RKO (cell line): ENCODE measurements around the gene SLC23A1.
"Not testable (repeated sequence)": the region's sequence is repeated elsewhere in the genome, so short reads cannot be mapped to it uniquely, and the experiment has no call there.

Experiments
- DNase-seq: peaks from one replicate; pipeline ENCODE4 v3.0.0-alpha.2; 2016; ENCODE audit warnings: low spot score

The SLC23A1 gene

DNA sequence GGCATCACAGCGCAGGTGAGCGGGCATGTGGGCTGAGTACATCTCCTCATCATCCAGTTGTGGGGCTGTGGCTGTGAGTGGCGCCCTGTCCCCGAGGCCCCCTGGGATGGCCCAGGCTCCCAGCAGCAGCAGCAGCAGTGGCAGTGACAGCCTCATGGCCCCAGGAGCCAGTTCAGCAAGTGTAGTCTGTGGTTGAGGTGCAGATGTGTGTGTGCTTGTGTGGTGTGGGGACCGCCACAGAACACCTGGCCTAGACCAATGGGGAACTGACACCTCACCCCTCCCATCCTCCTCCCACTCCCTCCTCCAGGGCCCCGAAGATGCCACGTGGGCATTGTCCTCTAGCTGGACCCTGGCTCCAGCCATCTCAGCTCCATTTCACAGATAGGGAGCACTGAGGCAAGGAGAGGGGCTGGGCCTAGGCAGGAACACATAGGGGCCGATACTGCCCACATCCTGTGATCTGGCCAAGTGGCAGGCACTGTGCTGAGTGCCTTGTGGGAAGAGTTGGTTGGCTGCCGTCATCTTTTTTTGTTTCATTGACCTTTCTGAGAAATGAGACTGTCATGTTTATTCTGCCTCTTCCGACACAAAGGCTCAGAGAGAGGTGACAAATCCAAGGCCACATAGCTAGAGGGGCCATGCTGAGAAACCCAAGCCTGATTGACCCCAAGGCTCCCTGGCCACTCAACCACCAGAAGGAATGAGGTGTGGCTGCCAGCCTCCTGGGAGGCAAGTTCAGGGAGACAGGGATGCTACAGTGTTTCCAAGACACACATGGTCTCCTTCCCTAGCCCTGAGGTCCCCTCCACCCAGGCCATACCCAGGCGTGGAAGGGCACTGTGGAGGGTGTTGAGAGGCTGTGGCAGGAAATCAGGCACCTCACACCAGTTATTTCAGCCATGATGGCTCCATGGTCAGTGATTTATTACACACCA, 6.9 kb upstream of the SLC23A1 start, which contains the start of gene MZB1:
Gene MZB1, minus strand, starts transcription at position 213 of the 938 bp plus-strand sequence. Its CDS starts 57 bp downstream, at position 156.
- DNase-seq: no peak

GRCh38 chr5:139388198-139388821, 5.2 kb upstream of the SLC23A1 start:
- no peak for DNase-seq

GRCh38 chr5:139387611-139388197, 4.6 kb upstream of the SLC23A1 start:
- DNase-seq: no peak

DNA sequence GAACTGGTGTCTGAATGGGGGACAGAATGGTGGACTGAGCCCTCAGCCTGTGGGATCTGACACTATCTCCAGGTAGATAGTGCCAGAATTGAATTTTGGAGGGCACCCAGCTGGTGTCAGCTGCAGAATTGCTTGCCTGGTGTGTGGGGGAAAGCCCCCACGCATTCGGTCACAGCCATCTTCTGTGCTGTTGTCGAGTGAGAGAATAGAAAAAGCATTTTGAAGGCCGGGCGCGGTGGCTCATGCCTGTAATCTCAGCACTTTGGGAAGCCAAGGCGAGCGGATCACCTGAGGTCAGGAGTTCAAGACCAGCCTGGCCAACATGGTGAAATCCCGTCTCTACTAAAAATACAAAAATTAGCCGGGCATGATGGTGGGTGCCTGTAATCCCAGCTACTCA, 3.9 kb upstream of the SLC23A1 start:
- not testable (repeated sequence) for DNase-seq

DNA sequence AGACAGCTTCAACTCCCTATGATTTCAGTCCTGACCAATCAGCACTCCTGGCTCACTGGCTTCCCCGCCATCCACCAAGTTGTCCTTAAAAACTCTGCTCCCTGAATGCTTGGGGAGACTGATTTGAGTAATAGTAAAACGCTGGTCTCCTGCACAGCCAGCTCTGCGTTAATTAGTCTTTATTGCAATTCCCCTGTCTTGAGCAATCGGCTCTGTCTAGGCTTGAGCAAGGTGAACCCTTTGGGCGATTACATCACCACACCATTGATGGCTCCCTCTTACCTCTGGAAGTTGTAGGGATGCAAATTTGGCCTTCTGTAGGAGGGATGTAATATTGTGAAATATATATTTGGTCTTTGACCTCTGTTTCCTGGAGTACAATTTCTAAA, 2.9 kb upstream of the SLC23A1 start:
- DNase-seq: no peak

DNA sequence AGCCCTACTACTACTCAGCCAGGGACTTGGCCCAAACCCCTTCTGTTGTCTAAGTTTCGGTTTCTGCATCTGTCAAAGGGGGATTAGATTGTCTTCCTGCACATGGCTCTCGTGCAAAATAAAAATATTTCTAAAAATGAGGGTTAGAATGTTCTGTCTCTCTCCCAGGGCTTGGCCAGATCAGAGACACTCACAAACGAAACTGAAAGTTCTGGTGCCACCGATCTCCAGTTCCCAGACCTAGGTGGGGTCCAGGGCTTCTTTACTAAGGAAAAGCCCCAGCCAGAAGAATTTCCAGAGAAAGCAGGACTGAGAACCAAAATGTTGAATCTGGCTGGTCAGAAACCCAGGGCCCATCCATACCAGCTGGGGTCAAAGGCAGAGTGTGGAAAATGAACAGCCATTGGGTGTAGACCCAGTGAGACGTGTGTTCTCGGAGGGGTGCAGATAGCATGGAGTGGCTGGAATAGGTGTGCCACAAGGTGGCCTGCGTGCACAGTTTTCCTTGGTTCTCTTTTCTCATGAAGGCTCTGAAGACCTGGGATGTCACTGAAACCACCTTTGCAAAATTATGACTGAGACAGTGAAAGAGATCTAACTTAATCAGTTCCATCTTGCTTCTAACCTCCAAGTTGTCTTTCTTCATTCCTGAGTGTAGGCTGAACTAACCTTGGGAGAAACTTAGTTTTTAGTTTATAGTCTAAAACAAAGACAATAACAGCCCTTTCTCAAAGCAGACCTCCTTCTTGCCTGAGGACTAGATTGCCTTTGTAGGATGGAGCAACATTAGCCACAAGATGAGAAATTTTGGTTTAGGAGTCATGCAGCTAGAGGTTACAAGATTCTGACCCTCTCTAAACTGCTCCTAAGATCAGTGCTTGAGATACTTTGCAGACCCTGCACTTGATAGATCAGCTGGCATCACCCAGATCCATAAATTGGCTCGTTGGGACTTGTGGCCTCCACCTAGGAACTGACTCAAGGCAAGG, 2.3 kb upstream of the SLC23A1 start:
- no peak for DNase-seq

DNA sequence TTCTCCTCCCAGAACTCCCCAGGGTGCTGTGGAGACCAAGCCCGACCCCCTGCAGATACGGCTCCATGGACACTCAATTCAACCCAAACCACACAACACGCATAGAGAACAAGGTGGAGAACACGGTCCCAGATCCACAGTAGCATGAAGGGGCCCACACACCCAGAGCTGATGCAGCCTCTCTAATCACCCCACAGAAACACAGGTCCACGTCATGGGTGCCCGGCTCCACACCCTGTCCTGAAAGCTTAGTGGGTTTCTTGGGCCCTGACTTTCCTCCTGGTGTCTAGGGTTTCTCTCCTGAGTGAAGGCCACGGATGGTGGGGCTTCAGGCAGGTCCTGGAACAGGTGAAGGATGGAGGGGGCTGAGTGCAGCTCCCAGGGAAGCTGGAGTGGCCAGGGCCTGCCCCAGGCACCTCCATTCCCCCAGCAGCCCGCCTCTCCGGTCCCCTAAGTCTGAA, 1.5 kb upstream of the SLC23A1 start:
- no peak for DNase-seq

GRCh38 chr5:139383993-139384590, 995 bp upstream of the SLC23A1 start:
- no peak for DNase-seq

- no peak for DNase-seq
These were observed 290 bp downstream of the SLC23A1 start for GRCh38 chr5:139382807-139383206.

DNA sequence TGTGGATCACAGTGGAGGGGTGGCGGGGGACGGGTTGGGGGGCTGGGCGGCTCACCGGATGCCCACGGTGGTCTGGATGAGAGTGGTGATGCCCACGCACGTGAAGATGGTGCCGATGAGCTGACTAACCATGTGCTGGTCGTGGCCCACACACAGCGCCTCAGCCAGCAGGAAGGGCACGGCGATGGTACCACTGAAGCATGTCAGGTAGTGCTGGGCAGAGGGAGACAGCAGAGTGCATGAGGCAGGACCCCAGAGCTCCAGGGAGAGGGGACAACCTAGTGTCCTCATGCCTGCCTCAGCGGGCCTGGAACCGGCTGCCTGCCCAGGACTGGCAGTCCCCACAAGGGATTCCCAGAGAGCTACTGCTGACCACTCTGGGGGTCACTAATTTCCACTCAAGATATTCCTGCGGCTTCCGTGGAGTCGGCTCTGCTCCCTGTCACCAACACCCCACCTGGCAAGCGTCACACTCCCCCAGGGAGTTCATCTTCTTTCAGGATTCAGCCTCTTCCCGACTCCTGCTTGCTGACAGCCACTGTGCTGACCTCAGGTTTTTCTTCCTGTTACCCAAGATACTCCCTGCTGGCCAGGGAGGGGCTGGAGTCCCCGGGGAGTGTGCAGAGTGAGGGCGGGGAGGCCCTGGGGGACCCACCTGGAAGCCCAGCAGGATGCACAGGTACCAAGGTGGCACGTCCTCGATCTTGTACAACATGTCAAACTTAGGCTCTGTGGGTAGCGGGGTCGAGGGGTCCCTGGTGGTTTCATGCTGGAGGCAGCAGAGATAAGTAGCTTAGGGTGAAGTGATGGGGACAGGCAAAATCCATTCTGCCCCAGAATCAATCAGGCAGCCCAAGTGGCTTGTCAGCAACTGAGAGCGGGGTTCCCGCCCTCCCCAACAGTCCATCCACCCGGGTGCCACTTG, 998 bp downstream of the SLC23A1 start:
- no peak for DNase-seq

DNA sequence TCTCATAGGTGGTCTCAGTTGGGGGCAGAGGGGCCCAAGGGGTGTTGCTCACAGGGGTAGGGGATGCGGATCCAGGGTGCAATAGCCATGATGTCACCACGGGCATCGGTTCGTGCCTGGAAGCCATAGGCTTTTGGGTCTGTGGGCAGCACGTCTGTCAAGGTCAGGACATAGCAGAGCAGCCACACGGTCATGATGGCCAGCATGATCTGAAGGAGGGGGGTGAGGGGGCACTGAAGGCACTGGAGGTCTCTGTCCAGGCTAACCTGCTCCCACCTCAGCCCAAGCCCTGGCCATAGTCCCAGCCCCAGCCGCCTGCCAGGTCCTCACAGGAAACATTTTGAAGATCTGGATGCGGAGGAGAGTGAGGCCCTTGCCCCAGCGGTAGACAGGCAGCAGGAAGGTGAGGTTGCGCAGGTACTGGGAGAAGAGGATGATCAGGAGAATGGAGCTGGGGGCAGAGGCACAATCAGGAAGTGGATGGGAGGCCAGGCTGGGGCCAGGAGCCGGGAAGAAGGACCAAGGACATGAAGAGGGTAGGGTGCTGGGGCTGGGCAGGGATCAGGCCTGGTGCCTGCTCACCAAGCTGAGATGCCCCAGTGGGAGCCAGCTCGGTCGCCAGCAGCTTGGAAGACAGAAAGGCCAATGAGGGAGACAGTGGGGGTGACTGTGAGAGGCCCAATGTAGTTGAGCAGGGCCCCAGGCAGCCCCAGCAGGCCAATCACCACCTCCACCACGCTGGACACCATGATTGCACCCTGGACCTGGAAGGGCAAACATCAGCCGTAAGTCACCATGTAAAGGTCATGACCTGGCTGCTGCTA, 3.3 kb downstream of the SLC23A1 start:
- DNase-seq: no peak

DNA sequence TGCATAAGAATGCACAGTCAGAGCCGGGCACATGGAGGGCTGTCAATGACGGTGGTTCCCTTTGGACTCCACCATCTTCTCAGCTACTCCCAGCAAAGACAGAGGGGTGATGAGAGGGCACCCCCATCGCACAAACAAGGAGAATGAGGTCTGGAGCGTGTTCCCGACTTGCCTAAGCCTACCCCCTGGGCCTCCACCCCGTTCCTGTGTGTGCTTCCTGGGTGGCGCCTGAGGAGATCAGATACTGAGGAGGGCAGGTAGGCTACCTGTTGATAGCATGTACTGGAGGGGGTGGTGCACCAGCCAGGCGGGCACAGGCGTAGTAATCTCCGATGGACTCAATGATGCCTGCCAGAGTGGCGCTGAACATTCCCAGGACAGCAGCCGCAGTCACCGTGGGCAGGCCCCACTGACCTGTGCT, 4.1 kb downstream of the SLC23A1 start:
- no peak for DNase-seq

- DNase-seq: no peak
These were observed 4.8 kb downstream of the SLC23A1 start for GRCh38 chr5:139378101-139378825.

DNA sequence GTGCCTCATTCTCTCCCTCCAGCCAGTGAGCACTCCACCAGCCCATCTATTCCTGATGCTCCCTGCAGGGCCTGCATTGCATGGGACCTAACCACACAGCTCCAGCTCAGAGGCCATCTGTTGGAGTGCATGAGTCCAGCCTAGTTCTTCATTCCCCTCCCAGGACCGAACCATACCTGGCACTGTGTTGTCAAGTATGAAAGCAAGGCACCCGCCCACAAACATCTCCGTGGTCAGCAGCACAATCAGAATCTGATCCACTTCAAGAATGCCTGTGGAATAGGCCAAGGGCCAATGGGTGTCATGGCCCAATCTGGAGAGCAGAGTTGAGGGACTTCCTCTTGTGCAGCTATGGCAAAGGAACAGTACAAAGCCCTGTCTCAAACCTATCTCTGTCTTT, 5.9 kb downstream of the SLC23A1 start:
- no peak for DNase-seq

- DNase-seq: no peak
These were observed 6.7 kb downstream of the SLC23A1 start for GRCh38 chr5:139376364-139376763.

GRCh38 chr5:139374909-139375308, 8.2 kb downstream of the SLC23A1 start:
- no peak for DNase-seq

DNA sequence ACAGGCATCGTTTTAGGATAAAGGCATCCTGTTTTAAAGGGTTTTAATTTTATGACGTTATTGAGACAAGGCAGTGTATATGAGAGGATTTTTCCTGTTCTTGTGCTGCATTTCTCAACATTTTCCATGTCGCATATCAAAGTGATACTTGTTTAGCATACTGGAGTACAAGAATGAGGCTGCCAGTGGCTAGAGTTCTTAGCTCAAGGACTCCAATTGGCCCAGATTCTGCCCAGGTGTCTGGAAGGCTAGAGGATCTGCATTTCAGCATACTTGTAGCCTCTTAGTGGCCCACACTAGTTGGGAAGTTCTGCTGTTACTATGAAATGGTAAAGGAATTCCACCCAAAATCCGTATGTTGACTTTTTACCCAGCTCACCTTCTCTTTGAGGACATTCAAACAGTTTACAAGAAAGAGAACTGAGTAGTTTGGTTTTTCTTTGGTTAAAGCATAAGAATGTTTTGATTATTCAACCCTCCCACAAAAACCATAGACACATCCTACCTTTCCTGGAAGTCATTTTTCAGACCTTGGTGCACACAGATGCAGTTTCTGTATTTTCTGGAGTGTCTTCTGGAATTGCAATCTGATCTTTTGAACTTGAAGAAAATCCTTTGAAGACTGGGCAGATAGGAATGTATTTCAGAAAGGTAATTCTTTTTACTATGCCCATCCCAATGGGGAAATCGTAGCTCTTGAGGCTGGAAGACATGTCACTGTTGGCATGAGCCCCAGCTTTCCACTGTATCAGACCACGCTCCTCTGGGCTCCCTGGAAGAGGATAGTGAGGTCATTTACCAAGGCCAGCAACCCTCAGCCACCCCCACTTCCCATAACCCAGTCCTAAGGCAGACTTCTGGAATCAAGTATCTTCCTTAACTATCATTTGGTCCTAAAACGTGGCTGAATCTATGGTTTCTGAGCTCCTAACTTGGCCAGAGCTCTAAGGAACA, 11.3 kb downstream of the SLC23A1 start:
- DNase-seq: no peak
